Prostate gland (tissue), 2 donors: ENCODE measurements around the gene EIF1B.

Experiments used
- CTCF ChIP-seq, 4 experiments: fragments of 200-600 bp in 2 of 4; fragments of 450-650 bp in 2 of 4; sonication (generic) in 2 of 4; IDR thresholded peaks; 1 replicate in 3 of 4; 2 replicates in 1 of 4; pipeline ENCODE4 v1.5.1; 2016 to 2019; ENCODE audit warnings: antibody characterized with exemption in 4 of 4, mild to moderate bottlenecking in 2 of 4, moderate library complexity in 2 of 4
- POLR2A ChIP-seq: fragments of 450-650 bp; IDR thresholded peaks from one replicate; pipeline ENCODE4 v1.6.1; 2016; ENCODE audit warnings: antibody characterized with exemption, mild to moderate bottlenecking
- POLR2AphosphoS5 ChIP-seq: sonication (generic); formaldehyde crosslinking; IDR thresholded peaks from one replicate; pipeline ENCODE4 v1.6.1; 2017; ENCODE audit warnings: antibody characterized with exemption

- TF ChIP-seq CTCF (IDR thresholded peaks at IDR 0.05) (no peak), POLR2A (no peak), POLR2AphosphoS5 (no peak)
Measured at GRCh38 chr3:40264451-40264850, 45.1 kb upstream of the EIF1B start.
